K562 (cell line): ENCODE data around the gene KIFAP3. TPM values are rescaled to one million over a fixed set of nuclear protein-coding genes. Genes with fewer than 3 reads are reported as not detected.

Source experiments
- ATAC-seq: fragments of 200-7000 bp; cut with Tn5 transposase; 3 replicates; pipeline ENCODE4 v1.9.1; 2020; ENCODE audit warnings: moderate library complexity
- BruUV-seq: library from RNA; stranded (reverse); fragments of 400-500 nt; replicated peaks from 2 replicates; lab custom pipeline; 2021; lab: Mats Ljungman, UMichigan
- CTCF ChIA-PET: fragments of 300-600 bp; formaldehyde crosslinking; extraction: SDS; loops from one replicate; lab custom pipeline; 2021; ENCODE audit warnings: low intra/inter-chr PET ratio; lab: Yijun Ruan, JAX
- POLR2A ChIA-PET: fragments of 300-600, 350-650 bp; sonication (Branson Sonifier 250); formaldehyde crosslinking; extraction: SDS; loops from one replicate; lab custom pipeline; 2021; ENCODE audit warnings: antibody characterized with exemption, inconsistent platforms; lab: Yijun Ruan, JAX
- DNase-seq, 4 experiments: peaks; one replicate each; pipeline versions ENCODE4 v3.0.0 to v3.0.0-alpha.2; 2011 to 2018; ENCODE audit warnings: low spot score in 3 of 4, mixed read lengths in 3 of 4; ENCODE audit errors: extremely low read depth in 1 of 4
- FAIRE-seq: peaks from 2 replicates; lab custom pipeline; 2011; peaks lifted over from hg19 to GRCh38; lab: Jason Lieb, UNC
- H2AFZ ChIP-seq: 2 replicates; pipeline ENCODE4 v1.6.0; 2011; ENCODE audit warnings: low read depth, low read length, control low read depth, inconsistent platforms
- H3K27ac ChIP-seq: fragments of 200-600 bp; 3 replicates; pipeline ENCODE4 v1.8.0; 2011; ENCODE audit warnings: low read depth, mild to moderate bottlenecking, control low read depth, inconsistent platforms, low read length, moderate library complexity, mixed read lengths; ENCODE audit errors: extremely low read depth
- H3K27me3 ChIP-seq, 2 experiments: fragments of 300-600 bp in 1 of 2; 2 replicates in 1 of 2; 3 replicates in 1 of 2; pipeline versions ENCODE4 v1.6.0 to v1.8.0; 2011; ENCODE audit warnings: inconsistent platforms in 2 of 2, low read length in 2 of 2, mild to moderate bottlenecking in 1 of 2, mixed read lengths in 1 of 2, moderate library complexity in 1 of 2; ENCODE audit not compliant: control insufficient read depth in 2 of 2, insufficient read depth in 2 of 2
- H3K36me3 ChIP-seq: fragments of 300-600 bp; 3 replicates; pipeline ENCODE4 v1.8.0; 2011; ENCODE audit warnings: mild to moderate bottlenecking, low read length, inconsistent platforms; ENCODE audit not compliant: control insufficient read depth, insufficient read depth
- H3K4me1 ChIP-seq, 2 experiments: fragments of 200-600 bp in 1 of 2; replicated peaks in 1 of 2; 2 replicates in 1 of 2; 3 replicates in 1 of 2; pipeline versions ENCODE4 v1.5.1 to v1.8.0; 2011; ENCODE audit warnings: inconsistent platforms in 2 of 2, low read length in 2 of 2, mild to moderate bottlenecking in 1 of 2, mixed read lengths in 1 of 2, moderate library complexity in 1 of 2; ENCODE audit not compliant: control insufficient read depth in 2 of 2, insufficient read depth in 2 of 2
- H3K4me2 ChIP-seq: 2 replicates; pipeline ENCODE4 v1.6.1; 2011; ENCODE audit warnings: low read length, control low read depth, inconsistent platforms, mixed read lengths; ENCODE audit not compliant: insufficient read depth
- H3K4me3 ChIP-seq: fragments of 200-600 bp; sonication (generic), shearing (Covaris generic); 2 replicates; pipeline ENCODE4 v1.5.1; 2016; ENCODE audit warnings: control low read depth, inconsistent platforms
- H3K79me2 ChIP-seq: fragments of 200-600 bp; 3 replicates; pipeline ENCODE4 v1.8.0; 2011; ENCODE audit warnings: low read length, inconsistent platforms; ENCODE audit not compliant: control insufficient read depth, insufficient read depth
- H3K9ac ChIP-seq, 2 experiments: 2 replicates each; pipeline versions ENCODE4 v1.6.0 to v1.6.1; 2011; ENCODE audit warnings: low read depth in 2 of 2, low read length in 2 of 2, control low read depth in 1 of 2, inconsistent platforms in 1 of 2, mild to moderate bottlenecking in 1 of 2, mixed read lengths in 1 of 2; ENCODE audit not compliant: insufficient read depth in 1 of 2
- H3K9me1 ChIP-seq: one replicate; pipeline ENCODE4 v1.6.0; 2011; ENCODE audit warnings: inconsistent platforms, mild to moderate bottlenecking, low read length, moderate library complexity; ENCODE audit not compliant: control insufficient read depth, insufficient read depth
- H3K9me3 ChIP-seq: replicated peaks from 2 replicates; pipeline ENCODE4 v1.5.1; 2011; ENCODE audit warnings: low read depth, low read length, inconsistent platforms; ENCODE audit not compliant: control insufficient read depth, insufficient read depth
- H4K20me1 ChIP-seq: replicated peaks from 2 replicates; pipeline ENCODE4 v1.6.1; 2011; ENCODE audit warnings: low read length, inconsistent platforms, mixed read lengths; ENCODE audit not compliant: control insufficient read depth, insufficient read depth
- WGBS: fragments of 100-300 bp; shearing (Covaris generic); methylation state at CpG from one replicate; pipeline ENCODE4 v1.1.6; 2016; ENCODE audit warnings: low coverage, mixed read lengths; ENCODE audit not compliant: insufficient coverage; ENCODE audit errors: missing lambda C conversion rate; 5-methylcytosine and 5-hydroxymethylcytosine counted together
- in situ Hi-C: fragments of 300-500 bp; cut with MboI; formaldehyde crosslinking; loops from 4 replicates; pipeline ENCODE4 v1.15.0; 2018; ENCODE audit warnings: inconsistent platforms, mixed read lengths
- intact Hi-C: fragments of 100-400 bp; cut with micrococcal nuclease; formaldehyde crosslinking; loops from 2 replicates; pipeline ENCODE4 v1.14.2; 2022
- polyA plus RNA-seq, 8 experiments: library from polyadenylated mRNA; depleted of rRNA in 4 of 8; stranded (reverse) in 5 of 8; unstranded in 3 of 8; fragments of >200 nt; fragmentation: Nextera tagmentation in 2 of 8; fragmentation: Illumina TruSeq in 1 of 8; extraction: Ambion mirVana in 2 of 8; extraction: Trizol in 1 of 8; gene quantifications; 2 replicates each; pipeline versions ENCODE4 v1.2.1 to v1.2.3, GENCODE V29; 2011 to 2014; ENCODE audit warnings: inconsistent platforms in 1 of 8, missing spikeins in 1 of 8
- total RNA-seq, 7 experiments: library from RNA; depleted of rRNA in 6 of 7; stranded (reverse); fragments of >200 nt in 6 of 7; fragmentation: Illumina TruSeq in 2 of 7; extraction: Trizol in 2 of 7; gene quantifications; 2 replicates each; pipeline versions ENCODE4 v1.2.1 to v1.2.3, GENCODE V29; 2011 to 2021; ENCODE audit warnings: low replicate concordance in 1 of 7
- TF ChIP-seq, protein P1 (sequence below): fragments of 250-450 bp; sonication (Bioruptor Pico); IDR thresholded peaks from 2 replicates; pipeline ENCODE4 v1.4.0; 2020; ENCODE audit warnings: mild to moderate bottlenecking
- TF ChIP-seq, protein P2 (sequence below), 2 experiments: IDR thresholded peaks in 1 of 2; conservative IDR thresholded peaks in 1 of 2; 2 replicates each; pipeline ENCODE4 v1.6.1; 2016; ENCODE audit warnings: low read depth in 2 of 2, mild to moderate bottlenecking in 1 of 2, missing compliant biosample characterization in 1 of 2, missing genetic modification characterization in 1 of 2, moderate library complexity in 1 of 2

The KIFAP3 gene
- total and polyA plus RNA-seq, 9 of the 15 experiments (the other 6 are each of a cell fraction or from before 2014, with no cell fraction given), result 8.8 to 17.5 (median 11.8) TPM

DNA sequence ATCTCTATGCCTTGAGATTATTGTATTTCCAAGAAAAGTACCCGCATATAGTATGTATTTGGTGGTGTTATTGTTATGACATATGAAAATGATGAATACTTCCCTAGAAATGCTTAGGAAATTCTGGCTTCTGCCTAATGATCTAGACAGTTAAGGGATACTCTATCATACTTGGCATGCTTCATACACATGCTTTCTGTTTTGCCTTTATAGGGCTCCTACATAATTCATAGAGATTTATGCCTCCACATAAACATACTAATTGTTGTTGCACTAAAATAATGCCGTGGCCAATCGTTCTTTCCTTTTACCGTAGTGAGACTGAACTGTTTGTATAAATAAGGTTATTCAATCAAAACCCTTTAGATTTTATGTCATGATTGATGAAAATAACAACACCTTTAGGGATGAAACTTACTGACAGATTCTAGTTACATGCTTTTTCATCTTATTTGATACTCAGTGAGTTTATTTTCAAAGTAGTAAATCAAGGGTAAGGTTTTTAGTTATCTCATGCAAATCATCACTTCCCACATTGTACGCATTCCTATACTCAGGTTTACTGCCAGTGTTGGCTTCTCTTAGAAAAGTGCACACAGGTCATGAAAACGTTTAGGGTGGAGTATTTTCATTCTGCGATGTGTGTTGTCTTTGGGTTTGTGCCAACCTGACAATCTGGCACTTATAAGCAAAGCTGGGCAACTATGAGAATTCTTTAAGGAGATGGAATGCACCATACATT, 140.3 kb downstream of the KIFAP3 start:
- Histone ChIP-seq H3K4me2 (no peak overlapping the region), H3K9me1 (no peaks in the 10 kb centered on the region), H3K9me3 (no peaks in the 10 kb centered on the region), H3K4me3 (no peak overlapping the region), H3K79me2 (no peaks in the 10 kb centered on the region), H4K20me1 (no peaks in the 10 kb centered on the region), H3K27me3 (no peaks in the 10 kb centered on the region), H3K36me3 (no peaks in the 10 kb centered on the region), H3K4me1 (no peaks in the 10 kb centered on the region), H3K9ac (no peak overlapping the region), H2AFZ (no peak overlapping the region), H3K27ac (no peak overlapping the region)
- no peak for DNase-seq
- in situ Hi-C loops (no loop called here), intact Hi-C loops (loop anchor here (5.0 kb wide), 1 partner anchor 138 kb away; the partner anchor contains the start of gene KIFAP3)
- WGBS, result 10% methylated on average over 7 of the region's 7 CpGs
- no peak for ATAC-seq
- ChIA-PET POLR2A (no interaction called here), CTCF (no interaction called here)
- FAIRE-seq, result no peak
- TF ChIP-seq, protein P1, sequence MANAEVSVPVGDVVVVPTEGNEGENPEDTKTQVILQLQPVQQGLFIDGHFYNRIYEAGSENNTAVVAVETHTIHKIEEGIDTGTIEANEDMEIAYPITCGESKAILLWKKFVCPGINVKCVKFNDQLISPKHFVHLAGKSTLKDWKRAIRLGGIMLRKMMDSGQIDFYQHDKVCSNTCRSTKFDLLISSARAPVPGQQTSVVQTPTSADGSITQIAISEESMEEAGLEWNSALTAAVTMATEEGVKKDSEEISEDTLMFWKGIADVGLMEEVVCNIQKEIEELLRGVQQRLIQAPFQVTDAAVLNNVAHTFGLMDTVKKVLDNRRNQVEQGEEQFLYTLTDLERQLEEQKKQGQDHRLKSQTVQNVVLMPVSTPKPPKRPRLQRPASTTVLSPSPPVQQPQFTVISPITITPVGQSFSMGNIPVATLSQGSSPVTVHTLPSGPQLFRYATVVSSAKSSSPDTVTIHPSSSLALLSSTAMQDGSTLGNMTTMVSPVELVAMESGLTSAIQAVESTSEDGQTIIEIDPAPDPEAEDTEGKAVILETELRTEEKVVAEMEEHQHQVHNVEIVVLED (CRISPR knock-in tag), result no peak
- TF ChIP-seq, protein P2, sequence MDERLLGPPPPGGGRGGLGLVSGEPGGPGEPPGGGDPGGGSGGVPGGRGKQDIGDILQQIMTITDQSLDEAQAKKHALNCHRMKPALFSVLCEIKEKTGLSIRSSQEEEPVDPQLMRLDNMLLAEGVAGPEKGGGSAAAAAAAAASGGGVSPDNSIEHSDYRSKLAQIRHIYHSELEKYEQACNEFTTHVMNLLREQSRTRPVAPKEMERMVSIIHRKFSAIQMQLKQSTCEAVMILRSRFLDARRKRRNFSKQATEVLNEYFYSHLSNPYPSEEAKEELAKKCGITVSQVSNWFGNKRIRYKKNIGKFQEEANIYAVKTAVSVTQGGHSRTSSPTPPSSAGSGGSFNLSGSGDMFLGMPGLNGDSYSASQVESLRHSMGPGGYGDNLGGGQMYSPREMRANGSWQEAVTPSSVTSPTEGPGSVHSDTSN (CRISPR knock-in tag; IDR thresholded peaks at IDR 0.05; ENCODE audit: low read depth), result no peak
- TF ChIP-seq, protein P2 (tag; conservative IDR thresholded peaks at IDR 0.05; ENCODE audit: low read depth), result 0 out of 2 replicates have a peak, but pooled peaks have one; percentile 17
- BruUV-seq, result no TSS peak
